ENCODE results near the gene RIPOR3. TPM values are rescaled to one million over a fixed set of nuclear protein-coding genes. Genes with fewer than 3 reads are reported as not detected.
"Not testable (repeated sequence)": the region's sequence is repeated elsewhere in the genome, so short reads cannot be mapped to it uniquely, and the experiment has no call there.

RIPOR3 gene
- total RNA-seq, 1 donor from 2014 or later = not detected

DNA sequence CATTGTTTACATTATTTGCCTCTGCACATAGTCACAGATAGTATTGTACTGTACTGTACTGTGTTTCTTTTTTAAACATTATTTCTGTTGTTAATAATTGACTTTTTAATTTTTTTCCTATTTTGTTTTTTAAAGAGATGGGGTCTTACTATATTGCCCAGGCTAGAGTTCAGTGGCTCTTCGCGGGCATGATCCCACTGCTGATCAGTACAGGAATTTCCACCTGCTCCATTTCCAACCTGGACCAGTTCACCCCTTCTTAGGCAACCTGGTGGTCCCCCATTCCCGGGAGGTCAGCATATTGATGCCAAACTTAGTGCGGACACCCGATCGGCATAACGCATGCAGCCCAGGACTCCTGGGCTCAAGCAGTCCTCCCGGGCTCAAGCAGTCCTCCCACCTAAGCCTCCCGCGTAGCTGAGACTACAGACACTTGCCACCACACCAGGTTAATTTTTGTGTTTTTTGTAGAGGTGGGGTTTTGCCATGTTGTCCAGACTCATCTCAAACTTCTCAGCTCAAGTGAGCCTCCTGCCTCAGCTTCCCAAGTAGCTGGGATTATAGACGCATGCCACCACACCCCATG is 133.7 kb downstream of the RIPOR3 start:
- no peak for DNase-seq (ENCODE audit: low read depth, low spot score)

DNA sequence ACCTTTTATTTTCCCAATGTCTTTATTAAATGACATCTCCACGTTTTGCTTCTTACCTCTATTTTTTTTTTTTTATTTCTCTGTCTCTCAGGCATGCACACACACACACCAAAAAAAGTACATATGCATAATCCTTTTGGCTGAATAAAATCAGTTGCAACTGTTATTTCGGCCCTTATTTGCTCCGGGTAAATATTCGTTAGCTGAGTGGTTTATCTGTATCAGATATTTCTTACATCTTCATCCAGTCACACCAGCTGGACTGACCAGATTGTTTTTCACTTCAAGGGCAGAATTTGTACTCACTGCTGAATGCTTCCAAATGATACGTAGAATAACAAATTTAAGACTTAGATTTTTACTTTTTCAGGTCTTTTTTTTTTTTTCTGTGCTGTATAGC is 135.7 kb downstream of the RIPOR3 start:
- no peak for DNase-seq (ENCODE audit: low read depth, low spot score)

DNA sequence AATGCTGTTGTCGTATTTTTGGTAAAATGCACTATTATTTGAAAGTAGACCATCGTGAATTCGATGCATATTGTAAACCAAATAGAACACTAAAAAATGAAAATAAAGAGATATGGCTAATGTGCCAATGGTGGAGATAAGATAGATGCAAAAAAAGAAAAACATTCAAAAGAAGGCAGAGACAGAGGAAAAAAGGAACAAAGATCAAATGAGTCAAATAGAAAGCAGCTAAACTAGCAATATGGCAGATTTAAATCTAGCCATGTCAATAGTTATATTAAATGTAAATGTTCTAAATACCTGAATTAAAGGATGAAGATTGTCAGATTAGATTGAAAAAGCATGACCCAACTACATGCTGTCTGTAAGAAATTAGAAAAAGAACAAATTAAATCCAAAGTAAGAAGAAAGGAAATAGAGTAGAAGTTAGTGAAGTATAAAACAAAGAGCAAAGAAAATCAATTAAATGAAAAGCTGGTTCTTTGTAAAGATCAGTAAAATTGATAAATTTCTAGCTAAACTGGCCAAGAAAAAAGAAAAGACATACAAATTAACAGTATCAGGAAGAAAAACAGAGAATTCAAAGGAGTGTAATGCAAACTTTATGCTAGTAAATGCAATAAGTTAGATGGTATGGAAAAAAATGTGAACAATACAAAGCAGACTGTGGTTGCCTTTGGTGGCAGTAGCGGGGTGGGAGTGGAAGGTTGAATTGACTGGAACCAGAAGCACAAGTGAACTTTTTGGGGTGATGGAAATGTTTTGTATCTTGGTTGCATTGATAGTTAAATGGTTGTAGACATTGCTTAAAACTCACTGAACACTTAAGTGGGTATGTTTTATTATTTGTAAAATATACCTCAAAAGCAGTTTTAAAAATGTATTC is 136.4 kb downstream of the RIPOR3 start:
- DNase-seq (ENCODE audit: low read depth, low spot score) = no peak

DNA sequence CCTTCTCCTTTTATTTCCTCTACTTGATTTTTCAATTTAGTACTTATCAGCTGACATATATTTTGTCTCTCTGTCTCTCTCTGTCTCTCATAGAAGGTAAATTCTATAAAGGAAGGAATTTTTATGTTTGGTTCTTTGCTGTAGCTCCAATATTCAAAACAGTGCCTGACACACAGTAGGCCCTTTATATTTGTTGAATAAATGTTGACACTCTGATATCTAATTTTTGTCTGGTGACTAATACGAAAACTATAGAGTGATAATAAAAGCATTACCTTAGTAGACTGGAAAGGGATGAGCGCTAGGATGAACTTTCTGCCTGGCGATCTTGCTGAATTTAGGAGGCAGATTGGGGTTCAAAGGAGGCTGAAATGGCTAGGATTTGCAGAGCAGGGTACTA is 138.4 kb downstream of the RIPOR3 start:
- no peak for DNase-seq (ENCODE audit: low read depth, low spot score)

DNA sequence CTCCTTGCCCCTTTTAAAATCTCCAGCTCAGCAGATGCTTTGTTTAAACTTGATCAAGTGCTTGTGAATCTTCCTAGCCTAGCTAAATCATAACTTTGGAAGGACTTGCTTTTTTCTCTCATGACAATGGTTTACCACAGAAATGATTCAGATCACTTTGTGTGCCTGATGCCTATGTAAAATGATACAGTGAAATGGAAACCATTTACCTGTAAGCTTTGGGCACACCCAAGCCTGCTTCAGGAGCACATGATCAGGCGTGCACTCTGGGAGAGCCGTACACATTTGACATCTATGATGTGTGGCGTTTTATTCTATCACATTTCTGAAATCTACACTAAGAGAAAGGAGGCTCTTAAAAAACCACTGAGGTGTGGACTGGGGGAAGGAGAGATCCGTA is 140.1 kb downstream of the RIPOR3 start:
- no peak for DNase-seq (ENCODE audit: low read depth, low spot score)

DNA sequence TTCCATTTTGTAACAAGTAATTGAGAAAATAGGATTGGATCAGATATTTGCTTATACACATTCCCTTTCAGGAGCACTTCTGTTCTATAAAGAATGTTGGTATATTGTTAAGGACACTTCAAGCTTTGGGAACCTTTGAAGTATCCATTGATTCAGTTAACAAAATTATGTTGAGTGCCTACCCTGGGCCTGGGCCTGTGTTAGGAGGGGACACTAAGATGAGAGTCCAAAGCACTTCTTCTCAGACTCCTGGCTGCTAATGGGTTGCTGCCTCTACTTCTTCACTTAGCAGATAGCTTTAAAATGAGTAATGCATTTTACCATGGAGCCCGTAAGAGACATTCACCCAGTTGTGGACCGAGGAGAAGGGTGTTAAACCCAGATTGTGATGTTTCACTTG is 140.8 kb downstream of the RIPOR3 start:
- DNase-seq (ENCODE audit: low read depth, low spot score) = no peak

DNA sequence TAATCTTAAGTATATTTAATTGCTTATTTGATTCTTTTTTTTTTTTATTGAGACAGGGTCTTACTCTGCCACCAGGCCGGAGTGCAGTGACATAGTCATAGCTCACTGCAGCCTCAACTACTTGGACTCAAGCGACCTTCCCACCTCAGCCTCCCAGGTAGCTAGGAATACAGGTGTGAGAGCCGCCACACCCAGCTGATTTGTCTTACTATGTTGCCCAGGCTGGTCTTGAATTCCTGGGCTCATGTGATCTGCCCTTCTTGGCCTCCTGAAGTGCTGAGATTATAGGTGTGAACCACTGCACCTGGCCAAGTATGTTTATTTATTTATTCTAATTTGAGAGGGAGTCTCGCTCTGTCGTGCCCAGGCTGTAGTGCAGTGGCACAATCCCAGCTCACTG is 142.9 kb downstream of the RIPOR3 start:
- no peak for DNase-seq (ENCODE audit: low read depth, low spot score)

DNA sequence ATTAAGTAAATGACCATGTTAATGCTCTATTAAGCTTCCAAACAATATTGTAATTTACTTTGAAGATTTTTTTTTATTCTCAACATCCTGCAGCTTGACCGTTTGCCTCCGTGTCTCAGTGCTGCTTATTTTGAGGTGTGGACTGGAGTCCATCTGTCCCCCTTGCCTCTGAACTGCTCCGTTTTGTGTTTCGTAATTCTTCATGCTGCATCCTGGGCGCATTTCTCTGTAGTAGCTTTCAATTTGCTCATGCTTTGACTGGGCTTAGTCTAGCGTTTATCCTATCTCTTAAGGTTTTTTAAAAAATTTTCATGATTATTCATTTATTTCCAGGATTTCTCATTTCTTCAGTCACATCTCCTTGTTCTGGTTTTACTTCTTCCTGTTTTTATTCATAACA is 143.4 kb downstream of the RIPOR3 start:
- no peak for DNase-seq (ENCODE audit: low read depth, low spot score)

DNA sequence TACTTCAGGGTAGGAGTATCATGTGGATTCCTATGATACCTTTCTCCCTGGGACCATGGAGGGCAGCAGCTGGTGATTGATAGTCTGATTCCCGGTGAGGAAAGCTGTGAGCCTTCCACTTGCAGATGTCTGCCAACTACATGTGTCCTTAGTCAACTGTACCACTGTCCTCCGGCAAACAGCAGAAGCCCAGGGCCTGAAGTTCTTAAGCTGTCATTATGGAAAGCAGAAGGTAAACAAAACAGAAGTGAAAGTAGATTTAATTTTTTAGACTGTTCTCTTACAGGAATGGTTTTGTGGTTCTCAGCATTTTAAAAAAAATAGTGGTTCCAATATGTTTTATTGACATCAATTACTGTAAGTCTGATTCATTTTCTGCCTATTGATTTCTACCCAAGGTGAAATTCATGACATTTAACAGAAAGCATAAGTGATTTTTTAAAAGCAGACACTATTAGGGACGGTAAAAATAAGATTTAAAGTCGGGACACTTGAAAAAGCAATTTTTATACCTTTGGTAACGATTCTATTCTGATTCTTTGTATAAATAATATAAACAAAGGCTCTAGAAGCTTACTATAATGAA is 144.5 kb downstream of the RIPOR3 start:
- DNase-seq (ENCODE audit: low read depth, low spot score) = no peak

DNA sequence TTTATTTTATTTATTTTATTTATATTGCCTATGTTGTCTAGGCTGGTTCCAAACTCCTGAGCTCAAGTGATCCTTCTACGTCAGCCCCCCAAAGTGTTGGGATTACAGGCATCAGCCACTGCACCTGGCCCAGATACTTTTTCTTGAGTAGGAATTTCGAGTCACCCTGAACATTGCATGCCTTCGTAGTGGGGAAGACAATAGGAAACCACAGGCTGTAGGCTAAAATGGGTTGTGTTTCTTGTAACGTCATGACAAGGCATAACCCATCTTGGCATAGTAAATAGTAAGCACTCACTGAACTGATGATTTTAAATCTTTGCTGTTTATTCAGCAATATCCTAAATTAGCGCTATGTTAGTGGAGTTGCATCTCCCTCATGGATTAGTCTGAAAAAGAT is 146.2 kb downstream of the RIPOR3 start:
- DNase-seq (ENCODE audit: low read depth, low spot score) = no peak

DNA sequence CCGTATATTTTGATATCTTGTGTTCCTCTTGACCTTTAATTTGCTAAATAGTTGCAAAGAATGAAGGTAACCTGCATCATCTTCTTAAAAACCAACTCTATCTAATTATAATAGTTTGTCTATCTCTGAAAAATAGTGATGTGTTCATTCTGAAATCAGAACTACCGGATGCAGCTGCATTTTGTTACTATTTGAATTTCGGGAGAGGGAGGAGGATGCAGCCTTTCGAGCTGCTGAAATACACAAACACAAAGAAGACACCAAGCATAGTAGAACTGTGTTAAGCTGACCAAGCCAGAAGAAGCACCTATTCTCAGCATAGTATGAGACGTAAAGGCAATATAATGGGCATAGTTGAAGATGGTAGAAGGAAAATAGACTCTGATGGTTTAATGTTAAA is 148.0 kb downstream of the RIPOR3 start:
- DNase-seq (ENCODE audit: low read depth, low spot score) = no peak

DNA sequence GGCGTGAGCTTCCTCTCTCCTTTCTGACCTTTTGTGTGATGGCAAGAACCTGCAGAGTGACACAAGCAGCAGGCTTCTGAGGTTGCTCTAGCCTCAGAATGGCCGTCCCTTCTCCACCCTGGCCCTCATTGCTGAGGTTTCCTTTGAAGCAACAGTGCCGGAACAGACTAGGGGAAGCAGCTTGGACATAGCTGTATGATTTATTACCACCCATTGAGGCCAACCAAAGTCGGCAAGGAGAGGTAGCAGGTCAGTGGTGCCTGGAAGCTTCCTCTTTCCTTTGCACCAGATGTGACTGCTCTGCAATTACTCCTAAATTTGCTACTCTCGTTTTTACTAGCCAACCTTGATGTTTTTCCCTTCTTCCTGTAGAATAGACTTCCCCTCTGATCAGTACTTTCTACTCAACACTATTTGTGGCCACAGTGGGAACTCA is 149.7 kb downstream of the RIPOR3 start:
- DNase-seq (ENCODE audit: low read depth, low spot score) = no peak

DNA sequence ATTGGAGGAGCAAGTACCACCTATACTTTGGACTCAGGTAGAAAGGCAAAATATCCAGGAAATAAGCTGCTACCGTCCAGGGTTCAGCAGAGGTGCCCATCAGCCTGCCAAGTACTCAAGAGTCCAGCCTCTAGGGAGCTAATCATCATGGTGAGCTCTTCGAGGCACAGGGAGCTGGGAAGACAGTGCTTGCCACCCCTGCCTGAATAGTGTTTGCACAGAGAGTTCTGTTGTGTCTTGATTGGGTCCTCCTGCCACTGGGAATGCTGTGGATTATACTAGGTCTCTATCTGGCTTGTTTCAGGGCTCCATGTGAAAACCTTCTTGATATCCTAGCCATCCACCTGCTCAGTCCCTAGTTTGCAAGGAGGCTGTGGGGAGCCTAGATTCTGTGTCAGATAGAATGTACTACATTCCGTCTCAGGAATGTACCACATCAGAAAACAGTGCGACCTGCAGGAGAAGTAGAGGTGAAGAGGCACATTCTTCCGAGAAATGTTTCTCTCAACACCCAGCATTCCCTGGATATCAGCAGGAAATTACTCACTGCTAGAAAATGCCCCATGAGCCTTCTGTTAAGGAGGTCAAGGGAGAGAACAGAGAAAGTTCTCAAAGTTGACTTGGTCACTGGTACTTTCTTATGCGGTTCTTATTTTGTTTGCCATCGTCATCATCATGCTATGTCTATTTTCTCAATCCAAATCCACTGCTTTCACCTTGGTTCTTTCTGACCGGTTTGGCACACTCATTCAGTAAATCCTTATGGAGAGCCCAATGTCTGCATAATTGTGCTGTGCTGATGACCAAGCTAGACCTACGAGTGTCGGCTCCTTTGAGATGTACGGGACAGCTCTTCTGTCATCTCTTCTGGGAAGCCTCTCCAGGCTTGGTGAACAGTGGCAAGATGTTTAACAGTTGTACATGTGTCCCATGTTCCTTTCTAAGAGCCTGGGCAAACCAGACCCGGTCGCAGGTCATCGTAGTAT is 150.4 kb downstream of the RIPOR3 start:
- DNase-seq (ENCODE audit: low read depth, low spot score) = peak; percentile 97

DNA sequence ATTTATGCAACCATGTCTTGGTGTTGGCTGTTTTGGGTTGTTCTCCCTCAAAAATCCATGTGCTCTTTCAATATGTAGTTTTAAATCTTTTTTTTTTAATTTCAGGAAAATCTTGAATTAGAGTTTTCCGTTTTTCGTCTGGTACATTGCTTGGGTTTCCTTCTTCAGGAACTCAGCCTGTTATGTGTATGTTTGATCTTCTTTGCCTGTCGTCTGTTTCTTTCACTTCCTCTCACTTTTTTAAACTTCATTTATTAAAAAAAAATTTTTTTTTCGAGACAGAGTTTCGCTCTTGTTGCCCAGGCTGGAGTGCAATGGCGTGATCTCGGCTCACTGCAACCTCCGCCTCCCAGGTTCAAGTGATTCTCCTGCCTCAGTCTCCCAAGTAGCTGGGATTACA is 151.5 kb downstream of the RIPOR3 start:
- not testable (repeated sequence) for DNase-seq (ENCODE audit: low read depth, low spot score)

DNA sequence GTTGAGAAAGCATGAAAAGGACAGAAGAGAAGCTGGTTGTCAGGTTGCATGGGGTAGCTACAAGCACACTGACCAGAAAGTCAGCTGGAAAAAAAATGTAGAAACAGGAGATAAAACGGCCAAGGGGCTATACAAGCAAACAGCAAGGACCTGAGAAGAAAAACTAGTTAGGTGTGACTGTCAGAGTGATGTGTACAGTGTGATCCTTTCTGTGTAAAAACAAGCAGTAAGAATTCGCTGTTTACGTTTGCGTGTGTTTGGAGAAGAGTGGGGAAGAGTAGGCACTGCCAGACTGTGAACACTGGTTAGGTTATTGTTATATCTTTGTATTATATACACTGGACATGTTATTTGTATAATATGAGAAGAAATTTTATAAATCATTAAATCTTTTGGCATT is 153.1 kb downstream of the RIPOR3 start:
- DNase-seq (ENCODE audit: low read depth, low spot score) = no peak

DNA sequence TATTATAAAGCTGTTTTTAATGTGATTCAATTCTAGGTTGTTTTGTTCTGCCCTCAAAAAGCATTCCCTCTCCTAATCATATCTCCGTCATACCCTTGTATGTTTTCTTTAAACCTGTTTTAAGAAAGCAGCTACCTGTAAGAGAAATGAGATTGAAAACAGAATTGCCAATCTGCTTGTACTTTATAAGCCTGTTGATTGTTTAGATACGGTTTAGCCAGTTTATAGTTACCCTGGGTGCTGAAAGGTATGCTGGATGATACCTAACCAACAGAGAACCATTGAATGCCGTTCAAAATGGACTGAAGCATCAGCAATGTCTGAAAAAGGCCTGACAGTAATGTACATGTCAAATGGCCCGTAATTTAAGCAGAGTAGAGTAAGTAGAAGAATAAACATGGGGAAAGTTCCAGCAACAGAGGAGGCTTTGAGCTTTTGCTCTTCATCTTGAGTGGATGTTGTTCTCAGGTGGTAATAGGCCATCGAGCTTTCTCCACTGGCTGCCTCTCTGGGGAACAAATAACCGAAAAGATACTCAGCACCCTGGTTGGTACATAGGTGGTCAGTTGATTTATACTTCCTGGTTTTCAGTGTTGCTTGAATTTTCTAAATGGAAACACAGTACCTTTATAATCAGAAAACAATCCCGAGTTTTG is 153.7 kb downstream of the RIPOR3 start:
- no peak for DNase-seq (ENCODE audit: low read depth, low spot score)

DNA sequence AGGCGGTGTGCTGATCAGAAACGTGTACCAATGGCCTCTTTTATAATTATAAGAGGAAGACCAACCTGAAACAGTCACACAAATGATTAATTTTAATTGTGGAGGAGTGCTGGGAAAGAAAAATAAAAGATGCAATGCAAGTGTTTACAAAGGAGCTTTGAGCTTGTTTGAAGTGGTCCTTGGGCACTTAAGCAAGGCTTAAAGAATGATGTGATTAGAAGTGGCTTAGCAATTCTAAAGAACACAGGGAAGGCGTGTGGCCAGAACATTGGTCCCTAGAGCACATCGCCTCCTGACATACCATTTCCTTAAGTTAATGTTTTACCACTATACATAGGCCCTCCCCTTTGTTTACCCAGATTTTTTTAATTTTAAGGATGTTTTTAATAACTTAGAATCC is 155.0 kb downstream of the RIPOR3 start:
- no peak for DNase-seq (ENCODE audit: low read depth, low spot score)
